SK-N-DZ (cell line): ENCODE measurements around the gene HOMER3.

ENCODE experiments used
- DNase-seq: peaks from one replicate; pipeline ENCODE4 v3.0.0-alpha.2; 2015; ENCODE audit warnings: low spot score

HOMER3 gene

DNA sequence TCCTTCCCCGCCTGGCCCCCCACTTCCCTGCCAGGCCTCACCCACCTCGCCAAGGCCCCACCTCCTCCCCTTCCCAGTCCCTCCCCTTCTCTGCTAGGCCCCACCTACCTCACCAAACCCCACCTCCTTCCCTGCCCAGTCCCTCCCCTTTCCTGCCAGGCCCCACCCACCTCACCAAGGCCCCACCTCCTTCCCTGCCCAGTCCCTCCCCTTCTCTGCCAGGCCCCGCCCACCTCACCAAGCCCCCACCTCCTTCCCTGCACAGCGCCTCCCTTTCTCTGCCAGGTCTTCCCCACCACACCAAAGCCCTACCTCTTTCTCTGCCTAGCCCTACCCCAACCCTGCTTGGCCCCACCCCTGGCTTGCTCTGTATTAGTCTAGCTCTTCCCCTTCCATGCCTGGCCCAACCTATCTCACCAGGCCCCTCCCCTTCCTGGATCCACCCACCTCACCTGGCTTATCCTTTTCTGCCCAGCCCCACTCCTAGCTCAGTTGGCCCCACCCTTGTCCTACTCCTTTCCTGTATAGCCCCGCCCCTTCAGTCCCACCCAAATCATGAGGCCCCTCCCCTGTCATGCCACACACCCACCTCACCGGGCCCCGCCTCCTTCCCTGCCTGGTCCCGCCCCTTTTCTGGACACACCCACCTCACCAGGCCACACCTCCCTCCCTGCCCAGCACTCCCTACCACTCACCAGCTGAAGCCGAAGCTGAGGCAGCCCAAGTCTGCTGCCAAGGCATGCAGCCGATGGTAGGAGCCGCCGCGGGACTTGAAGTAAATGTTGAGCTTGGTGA, 61.2 kb downstream of the HOMER3 start:
- no peak for DNase-seq
